GM19238 (cell line): Measurements from ENCODE around the gene SRSF4.

Experiments
- DNase-seq: peaks from one replicate; pipeline ENCODE4 v3.0.0; 2011; ENCODE audit warnings: low spot score; ENCODE audit not compliant: insufficient read length

SRSF4 gene

DNA sequence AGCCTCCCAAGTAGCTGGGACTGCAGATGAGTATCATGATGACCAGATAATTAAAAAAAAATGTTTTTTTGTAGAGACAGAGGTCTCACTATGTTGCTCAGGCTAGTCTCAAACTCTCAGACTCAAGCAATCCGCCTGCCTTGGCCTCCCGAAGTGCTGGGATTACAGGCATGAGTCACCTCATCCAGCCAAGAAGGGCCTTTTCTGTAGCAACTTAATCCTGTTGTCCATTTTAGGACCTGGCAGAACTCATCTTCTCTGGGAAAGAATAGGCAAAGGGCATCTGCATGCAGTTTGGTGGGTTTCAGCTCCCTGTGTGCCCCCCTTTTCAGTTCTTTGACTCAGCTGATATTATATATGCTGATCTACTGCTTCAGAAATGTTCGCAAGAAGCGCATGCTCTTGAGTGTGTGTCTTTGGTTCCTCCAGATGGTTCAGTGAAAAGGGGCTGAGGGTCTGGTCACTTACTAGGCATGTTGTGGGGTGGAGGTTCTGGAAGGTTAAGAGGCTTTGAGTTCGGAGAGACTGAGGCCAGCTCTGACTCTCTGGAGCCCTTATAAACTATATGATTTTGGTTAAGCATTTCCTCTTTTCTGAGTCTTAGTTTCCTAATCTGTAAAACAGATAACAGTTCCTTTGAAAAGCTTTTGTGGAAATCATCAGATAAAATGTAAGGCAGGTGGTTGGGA is 19.4 kb upstream of the SRSF4 start:
- no peak for DNase-seq

DNA sequence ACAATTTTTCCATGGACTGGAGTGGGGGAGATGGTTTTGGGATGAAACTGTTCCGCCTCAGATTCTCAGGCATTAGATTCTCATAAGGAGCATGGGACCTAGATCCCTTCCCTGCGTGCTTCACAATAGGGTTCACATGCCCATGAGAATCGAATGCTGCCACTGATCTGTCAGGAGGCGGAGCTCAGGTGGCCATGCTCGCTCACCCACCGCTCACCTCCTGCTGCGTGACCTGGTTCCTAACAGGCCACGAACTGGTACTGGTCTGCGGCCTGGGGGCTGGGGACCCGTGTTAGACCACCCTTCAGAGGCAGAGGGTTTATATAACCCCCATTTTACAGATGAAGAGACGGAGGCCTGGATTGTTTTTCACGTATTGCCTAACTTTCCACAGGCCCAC is 16.3 kb upstream of the SRSF4 start:
- no peak for DNase-seq

DNA sequence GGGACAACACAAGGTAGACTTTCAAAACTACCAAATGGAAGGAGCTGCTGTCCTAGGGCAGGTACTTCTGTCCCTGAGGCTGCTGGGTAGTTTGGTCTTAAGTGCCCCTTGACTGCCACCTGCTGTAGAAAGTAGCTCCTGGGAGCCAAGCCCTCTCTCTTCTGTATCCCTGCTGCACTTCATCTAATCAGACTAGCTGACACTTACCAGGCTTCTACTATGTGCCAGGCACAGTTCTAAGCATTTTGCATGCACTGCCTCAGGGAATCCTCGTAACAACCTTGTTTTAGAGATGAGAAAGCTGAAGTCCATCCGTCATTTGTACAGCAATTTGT is 15.9 kb upstream of the SRSF4 start:
- no peak for DNase-seq

DNA sequence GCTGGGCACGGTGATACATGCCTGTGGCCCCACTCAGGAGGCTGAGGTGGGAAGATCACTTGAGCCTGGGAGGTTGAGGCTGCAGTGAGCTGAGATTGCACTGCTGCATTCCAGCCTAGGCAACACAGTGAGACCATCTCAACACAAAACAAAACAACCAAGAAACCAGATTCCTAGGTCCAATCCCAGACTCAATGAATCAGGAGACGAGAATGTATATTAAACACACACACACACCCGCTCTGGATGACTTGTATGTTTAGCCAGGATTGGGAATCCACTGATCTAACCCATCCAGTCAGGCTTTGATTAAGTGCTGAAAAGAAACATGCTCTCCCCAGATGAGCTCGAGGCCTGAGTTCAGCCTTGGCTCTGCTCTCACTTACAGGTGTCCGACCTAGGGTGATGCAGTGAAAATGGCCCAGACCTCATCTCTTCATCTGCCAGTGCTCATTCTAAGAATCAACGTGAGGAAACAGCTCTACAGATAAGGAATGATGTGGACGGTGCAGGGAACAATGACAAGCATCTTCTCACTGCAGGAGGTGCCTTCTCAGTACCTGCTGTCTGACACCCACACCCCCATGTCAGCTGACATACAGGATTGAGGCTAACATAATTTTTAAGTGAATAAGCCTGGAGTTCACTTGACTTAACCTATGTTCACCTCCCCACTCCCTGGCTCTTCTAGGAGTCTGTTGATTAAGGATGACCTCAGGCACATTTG is 15.3 kb upstream of the SRSF4 start:
- DNase-seq: no peak

DNA sequence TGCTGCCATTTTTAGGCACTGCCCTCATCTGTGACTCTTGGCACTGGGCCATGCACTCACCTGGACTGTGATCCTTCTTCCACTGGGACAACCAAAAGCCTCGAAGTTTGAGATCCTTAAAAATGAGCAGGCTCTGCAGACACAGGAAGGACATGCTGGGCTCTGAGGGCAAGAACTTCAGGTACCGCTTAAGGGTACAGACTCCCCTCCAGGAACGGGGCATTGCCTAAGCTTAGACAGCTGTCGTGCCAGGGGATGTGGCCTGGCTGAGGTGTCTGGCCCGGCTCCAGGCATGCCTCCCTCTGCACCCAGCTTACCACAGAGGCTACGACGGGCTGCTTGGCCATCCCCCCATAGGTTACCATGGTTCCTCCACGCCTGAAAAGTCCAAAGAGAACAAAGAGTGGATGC is 14.2 kb upstream of the SRSF4 start:
- DNase-seq: no peak

DNA sequence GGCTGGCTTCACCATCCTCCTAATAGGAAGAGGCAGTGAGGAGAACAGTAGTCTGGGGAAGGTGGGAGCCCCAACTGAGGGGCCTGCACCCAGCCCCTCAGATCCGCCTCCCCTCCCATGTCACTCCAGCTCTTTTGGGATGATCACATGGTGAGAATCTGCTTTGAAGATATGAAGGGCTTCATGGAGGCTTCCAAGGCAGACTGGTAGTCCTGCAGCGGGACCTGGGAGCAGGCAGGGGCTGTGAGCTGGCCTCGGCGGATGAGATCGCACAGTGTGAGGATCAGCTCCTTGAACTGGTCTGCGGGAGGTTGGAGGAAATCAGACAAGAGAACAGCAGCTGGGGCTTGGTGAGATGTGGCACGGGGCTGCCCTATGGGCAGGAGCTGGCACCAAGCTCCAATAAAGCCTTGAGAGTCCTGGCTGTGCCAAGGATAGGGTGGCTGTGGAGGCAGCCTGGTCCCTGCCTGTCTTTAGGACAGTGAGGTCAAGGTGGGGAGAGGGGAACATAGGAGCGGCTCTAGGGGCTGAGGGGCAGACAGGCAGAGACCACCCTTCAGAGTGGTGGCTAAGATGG is 12.3 kb upstream of the SRSF4 start:
- no peak for DNase-seq

DNA sequence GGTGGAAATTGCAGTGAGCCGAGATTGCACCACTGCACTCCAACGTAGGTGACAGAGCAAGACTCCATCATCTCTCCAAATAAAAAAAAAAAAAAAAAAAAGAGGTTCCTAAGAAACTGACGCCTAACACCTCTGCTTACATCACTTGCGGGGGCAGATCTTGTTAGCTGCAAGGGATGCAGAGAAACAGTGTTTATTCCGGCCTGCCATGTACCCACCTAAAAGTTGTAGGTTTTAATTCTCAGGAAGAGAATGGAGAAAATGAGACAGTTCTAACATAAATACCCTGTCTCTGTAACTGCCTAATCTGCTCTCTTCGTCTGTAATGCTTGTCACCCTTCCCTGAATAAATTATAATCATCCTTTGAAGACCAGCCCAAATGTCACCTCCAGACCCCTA is 9.0 kb upstream of the SRSF4 start:
- no peak for DNase-seq

DNA sequence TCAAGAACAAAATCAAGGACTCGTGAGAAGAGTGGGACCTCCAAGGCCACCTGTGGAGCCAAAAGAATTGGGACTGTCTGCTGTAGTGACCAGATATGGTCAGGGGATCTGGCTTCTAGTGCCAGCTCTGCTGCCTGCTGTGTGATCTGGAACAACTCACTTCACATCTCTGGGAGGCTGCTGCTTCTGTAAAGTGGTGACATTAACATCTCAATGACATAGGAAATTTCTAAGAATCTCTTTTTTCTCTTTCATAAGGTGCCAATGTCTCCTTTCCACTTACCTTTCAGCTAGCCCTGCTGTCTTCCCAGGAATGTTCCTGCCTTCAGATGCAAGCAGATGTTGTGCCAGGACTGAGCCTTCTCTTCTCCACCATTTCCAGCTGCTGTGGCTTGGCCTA is 5.0 kb upstream of the SRSF4 start:
- no peak for DNase-seq

DNA sequence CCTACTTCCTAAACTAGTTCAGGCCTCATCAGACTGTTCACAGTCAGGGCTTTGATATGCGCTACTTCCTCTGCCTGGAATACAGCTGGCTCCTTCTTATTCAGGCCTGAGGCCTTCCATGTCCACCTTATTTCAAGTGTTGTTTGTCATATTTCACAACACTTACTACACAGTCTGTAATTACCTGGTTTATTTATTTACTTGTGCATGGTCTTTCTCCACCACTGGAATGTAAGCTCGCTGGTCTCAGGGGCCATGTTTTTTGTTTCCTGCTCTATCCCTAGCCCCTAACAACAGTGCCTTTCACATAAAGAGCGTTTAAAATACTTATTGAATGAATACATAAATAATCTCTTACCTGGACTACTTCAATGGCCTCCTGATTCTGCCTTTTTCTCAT is 4.6 kb upstream of the SRSF4 start:
- DNase-seq: no peak

DNA sequence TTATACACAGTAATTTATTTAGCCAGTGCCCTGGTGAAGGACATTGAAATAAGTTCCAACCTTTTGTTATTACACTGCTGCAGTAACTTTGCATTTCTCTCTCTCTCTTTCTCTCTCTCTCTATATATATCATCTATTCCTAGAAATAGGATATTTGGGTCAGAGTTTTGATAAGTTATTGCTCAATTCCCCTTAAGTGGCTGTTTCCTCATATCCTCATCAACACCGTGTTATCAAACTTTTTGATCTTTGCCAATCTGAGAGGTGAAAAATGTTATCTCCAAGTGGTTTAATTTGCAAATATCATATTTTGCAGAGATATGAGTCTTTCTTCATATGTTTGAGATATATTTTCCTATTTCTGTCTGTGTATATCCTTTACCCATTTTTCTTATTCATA is 1.6 kb upstream of the SRSF4 start:
- no peak for DNase-seq

DNA sequence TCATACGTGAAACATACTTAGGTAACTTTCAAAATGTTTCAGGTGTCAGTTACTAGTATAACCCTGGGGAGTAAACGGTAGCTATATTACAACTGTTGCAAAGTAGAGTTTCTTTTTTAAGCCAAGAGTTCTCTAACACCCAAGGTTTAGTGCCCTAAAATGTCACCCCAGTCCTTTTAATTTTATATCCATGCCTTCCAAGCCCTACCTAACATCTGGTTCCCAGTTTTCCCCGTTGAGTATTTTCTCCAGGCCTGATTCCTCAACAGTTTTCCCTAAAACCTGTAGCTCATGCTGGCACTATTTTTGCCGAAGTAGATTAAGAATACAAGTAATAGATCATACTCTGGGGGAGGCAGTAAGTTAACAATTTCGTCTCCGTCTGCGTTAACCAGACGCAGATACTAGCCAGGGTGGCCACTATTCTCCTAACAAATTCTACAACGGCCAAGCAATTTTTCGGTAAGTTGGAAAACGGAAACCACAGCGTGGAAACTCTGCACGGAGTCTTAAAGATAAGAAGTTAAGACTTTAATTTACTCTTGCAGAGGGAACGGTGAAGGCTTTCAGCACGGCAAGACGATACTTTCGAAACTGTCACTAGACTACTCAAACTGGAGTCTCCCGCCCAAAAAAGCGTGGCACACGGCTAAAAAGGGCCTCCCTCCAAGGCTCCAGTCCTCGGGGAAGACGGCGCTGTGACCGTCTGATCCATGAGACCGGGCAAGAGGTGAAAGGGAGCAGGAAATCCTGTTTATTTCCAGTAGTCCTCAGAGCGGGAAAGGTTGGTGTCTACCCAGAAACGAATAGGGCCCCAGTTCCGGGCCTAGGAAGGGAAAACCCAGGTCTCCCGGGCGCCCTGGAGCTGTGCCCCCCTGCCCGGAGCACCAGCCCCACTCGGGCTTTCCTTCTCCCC is 945 bp downstream of the SRSF4 start:
- DNase-seq: no peak

DNA sequence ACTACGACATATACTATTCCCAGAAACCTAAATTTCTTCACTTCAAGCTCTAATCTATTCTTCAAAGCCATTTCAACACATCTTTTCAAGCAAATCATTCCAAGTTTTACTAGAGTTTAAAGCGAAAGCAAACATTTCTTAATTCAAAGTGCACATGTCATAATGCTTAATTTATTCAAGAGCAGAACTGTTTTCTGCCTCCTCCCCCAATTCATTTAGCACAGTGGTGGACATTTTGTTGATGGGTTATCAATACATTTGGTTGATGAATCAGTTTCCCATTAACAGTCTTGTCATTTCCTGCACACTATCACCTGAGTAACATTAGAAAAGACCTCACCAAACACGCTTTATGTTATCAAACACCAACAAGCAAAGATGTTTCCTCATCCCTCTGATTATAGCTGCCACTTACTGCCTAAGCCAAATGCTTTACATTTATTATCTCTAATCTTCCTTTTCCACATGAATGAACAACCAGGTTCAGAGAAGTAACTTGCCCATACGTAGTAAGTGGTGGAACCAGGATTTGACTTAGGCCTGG is 2.0 kb downstream of the SRSF4 start:
- no peak for DNase-seq

DNA sequence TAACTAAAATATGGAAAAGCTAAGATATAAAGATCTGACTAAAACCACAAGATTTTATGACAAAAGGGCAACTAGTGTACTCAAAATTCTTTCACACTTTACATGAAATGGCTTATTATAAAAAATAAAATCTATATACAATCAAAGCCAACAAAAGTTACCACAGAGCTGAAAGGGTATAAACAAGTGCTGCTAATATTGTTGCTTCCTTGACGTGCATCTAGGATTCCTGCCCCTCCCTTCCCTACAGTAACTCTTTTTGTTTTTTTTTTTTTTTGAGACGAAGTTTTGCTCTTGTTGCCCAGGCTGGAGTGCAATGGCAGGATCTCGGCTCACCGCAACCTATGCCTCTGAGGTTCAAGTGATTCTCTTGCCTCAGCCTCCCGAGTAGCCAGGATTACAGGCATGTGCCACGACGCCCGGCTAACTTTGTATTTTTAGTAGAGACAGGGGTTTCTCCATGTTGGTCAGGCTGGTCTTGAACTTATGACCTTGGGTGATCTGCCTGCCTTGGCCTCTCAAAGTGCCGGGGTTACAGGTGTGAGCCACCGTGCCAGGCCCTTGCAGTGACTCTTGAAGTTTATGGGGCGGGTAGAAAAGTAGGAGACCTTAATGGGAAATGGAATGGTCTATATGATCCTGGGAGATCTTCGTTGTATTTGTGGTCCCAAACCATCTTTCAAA is 4.5 kb downstream of the SRSF4 start:
- DNase-seq: no peak

DNA sequence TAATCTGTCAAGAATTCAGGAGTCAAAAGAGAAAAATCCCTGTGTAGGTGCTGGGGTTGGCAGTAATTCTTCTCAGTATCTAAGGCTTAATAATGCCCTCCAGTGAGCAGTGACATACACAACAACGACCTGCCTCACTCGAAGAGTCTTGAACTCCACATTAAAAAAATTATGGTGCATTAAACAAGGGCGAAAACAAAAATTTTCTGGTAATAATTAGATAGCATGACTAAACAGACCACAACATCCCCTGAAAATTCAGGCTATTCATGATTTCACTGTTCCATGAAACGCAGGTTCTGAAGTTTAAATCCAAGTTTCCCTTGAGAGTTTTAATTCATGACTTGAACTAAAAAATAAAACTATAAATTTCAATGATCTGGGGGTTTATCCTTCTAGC is 5.1 kb downstream of the SRSF4 start:
- no peak for DNase-seq

DNA sequence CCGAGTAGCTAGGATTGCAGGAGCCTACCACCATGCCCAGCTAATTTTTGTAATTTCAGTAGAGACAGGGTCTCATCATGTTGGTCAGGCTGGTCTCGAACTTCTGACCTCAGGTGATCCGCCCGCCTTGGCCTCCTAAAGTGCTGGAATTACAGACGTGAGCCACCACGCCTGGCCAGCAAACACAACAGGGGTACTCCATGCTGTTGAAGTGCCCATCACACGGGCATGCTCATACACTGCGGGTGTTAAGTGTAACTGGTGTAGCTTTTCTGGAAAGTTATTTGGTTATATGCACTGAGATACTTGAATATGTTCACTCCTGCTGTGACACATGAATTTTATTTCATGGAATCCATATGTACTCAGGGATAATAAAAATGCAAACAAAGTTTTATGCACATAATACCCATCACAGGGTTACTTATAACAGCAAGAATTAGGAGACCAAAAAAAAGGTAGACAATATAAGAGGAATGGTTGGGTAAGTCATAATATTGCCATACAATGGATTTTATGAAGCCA is 9.2 kb downstream of the SRSF4 start:
- no peak for DNase-seq

DNA sequence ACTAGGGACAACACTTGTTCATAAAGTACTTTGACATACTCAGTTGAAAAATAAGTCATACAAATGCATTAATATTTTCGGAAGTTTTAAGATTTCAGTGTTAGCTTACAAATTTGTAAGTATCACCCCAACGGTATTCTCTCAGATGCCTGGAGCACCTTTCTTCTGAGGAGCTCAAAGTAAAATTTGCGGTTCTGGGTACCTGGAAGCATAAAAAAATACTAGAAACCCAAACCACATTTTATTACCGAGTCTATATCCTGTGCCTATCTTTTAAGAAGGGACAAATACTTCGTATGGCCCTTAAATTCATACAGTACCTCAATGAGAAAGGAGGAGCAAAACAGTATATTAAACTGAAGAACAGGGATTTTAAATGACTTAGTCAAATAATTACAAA is 10.2 kb downstream of the SRSF4 start:
- no peak for DNase-seq

DNA sequence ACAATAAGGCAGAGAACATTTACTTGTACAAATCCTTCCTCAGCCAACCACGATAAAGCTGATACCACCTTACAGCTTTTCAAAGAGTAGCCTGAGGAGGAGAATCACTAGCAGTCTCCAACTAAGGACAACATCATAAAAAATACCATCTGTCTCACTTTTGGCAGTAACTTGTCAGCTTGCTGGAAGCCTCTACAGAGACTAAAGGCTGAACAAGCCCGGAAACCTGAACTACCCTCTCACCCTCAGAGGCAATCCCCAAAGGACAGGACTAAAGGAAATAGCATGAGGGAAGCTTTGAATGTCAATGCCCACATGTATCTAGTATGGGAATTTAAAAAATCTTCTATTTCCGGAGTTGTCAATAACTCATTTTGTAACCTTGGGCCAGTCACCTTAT is 10.6 kb downstream of the SRSF4 start:
- DNase-seq: no peak

DNA sequence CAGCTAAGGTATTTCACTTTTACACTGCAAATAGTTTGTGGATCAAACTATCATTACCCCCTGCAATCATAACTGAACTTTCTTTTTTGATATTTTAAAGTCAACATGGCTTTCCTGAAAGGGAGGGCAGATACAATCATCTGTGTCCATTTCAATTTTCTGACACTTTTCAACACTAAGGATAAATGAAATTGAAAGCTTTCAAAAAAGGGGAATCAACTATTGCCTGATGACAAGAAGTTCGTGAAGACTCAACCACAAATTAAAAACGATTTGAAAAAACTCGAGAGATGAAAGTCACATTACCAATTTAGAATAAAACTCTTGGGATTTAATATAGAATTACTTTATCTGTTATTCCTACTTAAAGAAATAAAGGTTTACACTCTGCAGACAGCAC is 11.7 kb downstream of the SRSF4 start:
- DNase-seq: no peak

DNA sequence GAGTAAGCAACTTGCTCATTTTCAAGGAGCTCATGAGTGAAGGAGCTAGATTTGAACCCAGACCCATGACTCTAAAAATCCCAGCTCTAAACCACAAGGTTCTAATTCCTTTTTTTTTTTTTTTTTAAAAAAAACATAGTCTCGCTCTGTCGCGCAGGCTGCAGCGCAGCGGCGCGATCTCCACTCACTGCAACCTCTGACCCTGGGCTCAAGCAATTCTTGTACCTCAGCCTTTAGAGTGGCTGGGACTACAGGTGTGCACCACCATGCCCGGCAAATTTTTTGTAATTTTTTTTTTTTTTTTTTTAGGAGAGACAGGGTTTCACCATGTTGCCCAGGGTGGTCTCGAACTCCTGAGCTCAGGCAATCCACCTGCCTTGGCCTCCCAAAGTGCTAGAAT is 13.8 kb downstream of the SRSF4 start:
- no peak for DNase-seq

DNA sequence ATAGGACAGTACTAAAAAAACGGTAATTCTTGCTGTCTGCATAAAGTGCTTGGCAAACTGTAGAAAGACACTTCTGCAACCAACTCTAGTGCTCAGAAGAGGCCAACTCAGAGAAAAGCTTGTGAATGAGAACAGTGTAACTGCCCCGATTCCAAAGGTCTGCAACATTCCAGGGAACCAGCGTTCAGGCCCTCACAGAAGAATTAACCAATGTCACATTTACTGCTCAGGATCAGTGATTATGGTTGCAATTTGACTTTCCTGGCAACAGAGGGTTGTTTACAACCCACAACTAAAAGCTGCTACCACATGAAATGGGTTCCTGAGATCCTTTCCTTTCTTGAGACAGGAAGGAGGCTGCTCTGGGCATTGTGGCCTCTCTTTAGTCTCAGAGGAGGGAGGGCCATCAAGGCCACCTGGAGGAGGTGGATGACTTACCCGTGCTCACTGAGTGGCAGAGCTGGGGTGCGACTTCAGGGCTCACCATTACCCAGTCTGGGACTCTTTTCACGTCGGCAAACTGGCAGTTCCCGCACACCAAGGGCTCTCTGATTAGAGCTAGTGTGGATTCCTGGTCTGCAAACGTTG is 15.3 kb downstream of the SRSF4 start:
- no peak for DNase-seq

DNA sequence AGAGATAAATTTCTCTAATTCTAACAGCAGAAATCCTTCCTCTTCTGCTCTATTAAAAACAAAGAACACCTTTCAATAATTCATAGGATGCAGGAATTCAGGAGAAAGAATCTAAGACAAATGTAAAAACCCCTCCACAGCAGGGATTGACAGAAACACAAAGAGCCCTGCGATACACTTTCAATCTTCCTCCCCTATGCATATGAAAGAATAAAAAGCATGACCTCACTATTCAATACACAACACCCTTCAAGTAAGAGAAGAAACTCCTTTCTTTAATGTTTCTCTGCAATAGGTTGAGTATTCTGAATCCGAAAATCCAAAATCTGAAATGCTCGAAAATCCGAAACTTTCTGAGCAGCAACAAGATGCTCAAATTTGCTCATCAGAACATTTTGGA is 17.1 kb downstream of the SRSF4 start:
- no peak for DNase-seq
